ENCODE measurements around the gene KCNQ1.

GRCh38 chr11:2775626-2776350 is 331.0 kb downstream of the KCNQ1 start:
- TF ChIP-seq POLR2A (IDR thresholded peaks at IDR 0.05) (no peak), CTCF (IDR thresholded peaks at IDR 0.05) (no peak)

Data from body of pancreas (tissue), 4 donors.